PC-3 (cell line): Measurements from ENCODE around the gene EPC2. TPM values are rescaled to one million over a fixed set of nuclear protein-coding genes. Genes with fewer than 3 reads are reported as not detected.

ENCODE experiments used
- ATAC-seq: fragments of 200-7000 bp; cut with Tn5 transposase; 2 replicates; pipeline ENCODE4 v1.9.1; 2020; ENCODE audit warnings: mild to moderate bottlenecking, moderate library complexity
- BruUV-seq: library from RNA; stranded (reverse); fragments of 400-500 nt; replicated peaks from 2 replicates; lab custom pipeline; 2021; lab: Mats Ljungman, UMichigan
- CTCF ChIA-PET: fragments of 300-600 bp; sonication (Branson Sonifier 250); formaldehyde crosslinking; loops from one replicate; lab custom pipeline; 2022; ENCODE audit warnings: antibody characterized with exemption; lab: Charles Lee
- POLR2A ChIA-PET: fragments of 300-600 bp; sonication (Branson Sonifier 250); formaldehyde crosslinking; loops from one replicate; lab custom pipeline; 2022; ENCODE audit warnings: antibody characterized with exemption; ENCODE audit not compliant: unreplicated experiment; lab: Charles Lee
- DNase-seq: peaks from one replicate; pipeline ENCODE4 v3.0.0-alpha.2; 2015
- H2AFZ ChIP-seq: fragments of 300-600 bp; sonication (generic); 2 replicates; pipeline ENCODE4 v1.6.0; 2016; ENCODE audit warnings: antibody characterized with exemption, low read length
- H3F3A ChIP-seq: fragments of 300-600 bp; sonication (generic); one replicate; pipeline ENCODE4 v1.6.0; 2017; ENCODE audit warnings: antibody characterized with exemption, low read length, control low read depth, mild to moderate bottlenecking; ENCODE audit not compliant: unreplicated experiment
- H3K27ac ChIP-seq: fragments of 300-600 bp; sonication (generic); 2 replicates; pipeline ENCODE4 v1.5.1; 2016; ENCODE audit warnings: mild to moderate bottlenecking, low read length
- H3K27me3 ChIP-seq: fragments of 300-600 bp; sonication (generic); 2 replicates; pipeline ENCODE4 v1.6.1; 2016; ENCODE audit warnings: low read length, mixed read lengths
- H3K36me3 ChIP-seq: fragments of 300-600 bp; sonication (generic); 2 replicates; pipeline ENCODE4 v1.6.1; 2016; ENCODE audit warnings: low read depth, mixed run types, low read length, mixed read lengths
- H3K4me1 ChIP-seq: fragments of 300-600 bp; sonication (generic); 2 replicates; pipeline ENCODE4 v1.5.1; 2016; ENCODE audit warnings: low read length; ENCODE audit not compliant: insufficient read depth
- H3K4me2 ChIP-seq: fragments of 300-600 bp; sonication (generic); 2 replicates; pipeline ENCODE4 v1.6.0; 2016; ENCODE audit warnings: low read length
- H3K4me3 ChIP-seq: fragments of 300-600 bp; sonication (generic); 2 replicates; pipeline ENCODE4 v1.5.1; 2016; ENCODE audit warnings: mild to moderate bottlenecking, low read length, mixed read lengths
- H3K79me2 ChIP-seq: fragments of 300-600 bp; sonication (generic); 2 replicates; pipeline ENCODE4 v1.6.1; 2017; ENCODE audit warnings: low read length, mixed read lengths
- H3K9ac ChIP-seq: fragments of 300-600 bp; sonication (generic); 2 replicates; pipeline ENCODE4 v1.6.0; 2016; ENCODE audit warnings: mild to moderate bottlenecking, low read length
- H3K9me2 ChIP-seq: fragments of 300-600 bp; sonication (generic); replicated peaks from 2 replicates; pipeline ENCODE4 v1.6.1; 2016; ENCODE audit warnings: mixed run types, low read length, mixed read lengths
- H3K9me3 ChIP-seq: fragments of 300-600 bp; sonication (generic); 2 replicates; pipeline ENCODE4 v1.6.1; 2016; ENCODE audit warnings: low read length, mixed read lengths
- H4K20me1 ChIP-seq: fragments of 300-600 bp; sonication (generic); 2 replicates; pipeline ENCODE4 v1.6.1; 2016; ENCODE audit warnings: low read length, mixed read lengths
- CTCF ChIP-seq: fragments of 300-600 bp; sonication (generic); conservative IDR thresholded peaks from 2 replicates; pipeline ENCODE4 v1.5.1; 2017; ENCODE audit warnings: antibody characterized with exemption, low read depth, mild to moderate bottlenecking, low read length
- EZH2 ChIP-seq: fragments of 300-600 bp; sonication (generic); IDR thresholded peaks from one replicate; pipeline ENCODE4 v1.6.1; 2017; ENCODE audit warnings: antibody characterized with exemption, mild to moderate bottlenecking, low read length; ENCODE audit not compliant: unreplicated experiment
- EZH2phosphoT487 ChIP-seq: fragments of 300-600 bp; sonication (generic); IDR thresholded peaks from 2 replicates; pipeline ENCODE4 v1.6.1; 2018; ENCODE audit warnings: mild to moderate bottlenecking, antibody characterized with exemption, low read length, borderline replicate concordance
- intact Hi-C: fragments of 100-400 bp; cut with micrococcal nuclease; formaldehyde crosslinking; loops from 2 replicates; pipeline ENCODE4 v1.9.0; 2023
- total RNA-seq: library from RNA; depleted of rRNA; stranded (reverse); fragments of >200 nt; gene quantifications from 2 replicates; pipeline ENCODE4 v1.2.3, GENCODE V29; 2014

Gene EPC2
- total RNA-seq, 1 experiment from 2014 or later = 20.6 TPM

GRCh38 chr2:148604927-148605326 lies 39.6 kb upstream of the EPC2 start:
- H3F3A ChIP-seq = no peaks in the 10 kb centered on the region
- no TSS peak for BruUV-seq
- DNase-seq (peak; percentile 42), ATAC-seq (no peak)
- no peak overlapping the region for H3K27ac ChIP-seq
- TF ChIP-seq EZH2phosphoT487 = no peak
- no peak for TF ChIP-seq CTCF
- TF ChIP-seq EZH2 = no peak
- H3K36me3 ChIP-seq = no peaks in the 10 kb centered on the region
- ChIA-PET POLR2A (no interaction called here), CTCF (no interaction called here)
- intact Hi-C loops = no loop called here
- no peak overlapping the region for H3K4me2 ChIP-seq
- H3K9me2 ChIP-seq = no peaks in the 10 kb centered on the region
- no peaks in the 10 kb centered on the region for H3K27me3 ChIP-seq
- no peak overlapping the region for H3K4me3 ChIP-seq
- no peak overlapping the region for H2AFZ ChIP-seq
- no peak overlapping the region for H3K9ac ChIP-seq
- H3K9me3 ChIP-seq = no peaks in the 10 kb centered on the region
- H3K79me2 ChIP-seq = no peaks in the 10 kb centered on the region
- H4K20me1 ChIP-seq = no peaks in the 10 kb centered on the region
- no peaks in the 10 kb centered on the region for H3K4me1 ChIP-seq

GRCh38 chr2:148607566-148607965 lies 37.0 kb upstream of the EPC2 start:
- BruUV-seq = no TSS peak
- no peaks in the 10 kb centered on the region for H3K9me3 ChIP-seq
- no peaks in the 10 kb centered on the region for H3K27me3 ChIP-seq
- H3K9ac ChIP-seq = no peak overlapping the region
- no peaks in the 10 kb centered on the region for H3K79me2 ChIP-seq
- no peak overlapping the region for H3K27ac ChIP-seq
- DNase-seq = peak; percentile 63
- POLR2A ChIA-PET = no interaction called here
- H3K36me3 ChIP-seq = no peaks in the 10 kb centered on the region
- H4K20me1 ChIP-seq = no peaks in the 10 kb centered on the region
- no peak overlapping the region for H2AFZ ChIP-seq
- H3K4me1 ChIP-seq = no peaks in the 10 kb centered on the region
- TF ChIP-seq EZH2phosphoT487 (no peak), CTCF (no peak)
- no peaks in the 10 kb centered on the region for H3F3A ChIP-seq
- CTCF ChIA-PET = no interaction called here
- H3K4me3 ChIP-seq = no peak overlapping the region
- H3K4me2 ChIP-seq = no peak overlapping the region
- H3K9me2 ChIP-seq = no peaks in the 10 kb centered on the region
- intact Hi-C loops = no loop called here
- ATAC-seq = peak; percentile 42; the same call in 1 of the 2 replicates

- H3K4me2 ChIP-seq = peak overlapping the region; percentile 60
- no peak overlapping the region for H3K4me3 ChIP-seq
- H3K9ac ChIP-seq = no peak overlapping the region
- ChIA-PET CTCF (no interaction called here), POLR2A (interaction anchor here (0.6 kb wide), 1 partner anchor 108 kb away, joined by 13 read pairs; no protein-coding TSS in a partner anchor)
- H3K9me2 ChIP-seq = no peaks in the 10 kb centered on the region
- TF ChIP-seq CTCF (no peak), EZH2 (no peak), EZH2phosphoT487 (no peak)
- peaks cover 24% of the 10 kb centered on the region for H3K4me1 ChIP-seq
- H2AFZ ChIP-seq = peak overlapping the region; percentile 56; the same call in 1 of the 2 replicates
- H3K27me3 ChIP-seq = no peaks in the 10 kb centered on the region
- H3K27ac ChIP-seq = no peak overlapping the region
- no peaks in the 10 kb centered on the region for H3K79me2 ChIP-seq
- ATAC-seq = no peak
- H4K20me1 ChIP-seq = no peaks in the 10 kb centered on the region
- H3F3A ChIP-seq = no peaks in the 10 kb centered on the region
- intact Hi-C loops = no loop called here
- no peak for DNase-seq
- no peaks in the 10 kb centered on the region for H3K9me3 ChIP-seq
- no TSS peak for BruUV-seq
- H3K36me3 ChIP-seq = no peaks in the 10 kb centered on the region
Measured at GRCh38 chr2:148613231-148614013, 31.1 kb upstream of the EPC2 start.
